ENCODE data around the gene HINT1. TPM values are rescaled to one million over a fixed set of nuclear protein-coding genes. Genes with fewer than 3 reads are reported as not detected.
"Not testable (repeated sequence)": the region's sequence is repeated elsewhere in the genome, so short reads cannot be mapped to it uniquely, and the experiment has no call there.

HINT1 gene
- total RNA-seq, 1 donor from 2014 or later: 155 TPM

DNA sequence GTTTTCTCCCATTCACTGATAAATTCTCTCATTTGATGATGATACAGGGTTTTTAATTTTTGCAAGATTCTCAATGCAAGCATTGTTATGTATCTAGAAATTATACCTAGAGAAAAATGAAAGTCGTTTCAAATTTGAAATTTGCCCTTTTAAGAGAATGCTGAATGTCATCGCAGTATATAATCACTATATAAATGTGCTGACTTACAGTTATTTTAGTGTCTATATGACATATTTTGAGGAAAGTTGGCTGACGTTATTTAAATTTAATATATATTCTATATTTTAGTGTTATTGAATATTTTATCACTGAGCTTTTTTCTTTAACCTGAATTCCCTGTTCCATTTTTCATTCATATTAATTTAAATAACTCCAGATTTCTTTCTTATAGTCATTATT lies 35.5 kb upstream of the HINT1 start:
- TF ChIP-seq, protein P1, sequence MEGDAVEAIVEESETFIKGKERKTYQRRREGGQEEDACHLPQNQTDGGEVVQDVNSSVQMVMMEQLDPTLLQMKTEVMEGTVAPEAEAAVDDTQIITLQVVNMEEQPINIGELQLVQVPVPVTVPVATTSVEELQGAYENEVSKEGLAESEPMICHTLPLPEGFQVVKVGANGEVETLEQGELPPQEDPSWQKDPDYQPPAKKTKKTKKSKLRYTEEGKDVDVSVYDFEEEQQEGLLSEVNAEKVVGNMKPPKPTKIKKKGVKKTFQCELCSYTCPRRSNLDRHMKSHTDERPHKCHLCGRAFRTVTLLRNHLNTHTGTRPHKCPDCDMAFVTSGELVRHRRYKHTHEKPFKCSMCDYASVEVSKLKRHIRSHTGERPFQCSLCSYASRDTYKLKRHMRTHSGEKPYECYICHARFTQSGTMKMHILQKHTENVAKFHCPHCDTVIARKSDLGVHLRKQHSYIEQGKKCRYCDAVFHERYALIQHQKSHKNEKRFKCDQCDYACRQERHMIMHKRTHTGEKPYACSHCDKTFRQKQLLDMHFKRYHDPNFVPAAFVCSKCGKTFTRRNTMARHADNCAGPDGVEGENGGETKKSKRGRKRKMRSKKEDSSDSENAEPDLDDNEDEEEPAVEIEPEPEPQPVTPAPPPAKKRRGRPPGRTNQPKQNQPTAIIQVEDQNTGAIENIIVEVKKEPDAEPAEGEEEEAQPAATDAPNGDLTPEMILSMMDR (IDR thresholded peaks at IDR 0.05; ENCODE audit: borderline replicate concordance): no peak
- DNase-seq: no peak
- intact Hi-C loops (cut with micrococcal nuclease): no loop called here
- H3K4me1 ChIP-seq: no peaks in the 10 kb centered on the region
- no peaks in the 10 kb centered on the region for H3K9me3 ChIP-seq (replicated peaks)
- H3K36me3 ChIP-seq: peaks cover 23% of the 10 kb centered on the region
- no peak overlapping the region for H3K27ac ChIP-seq (replicated peaks)
- no peak overlapping the region for H3K4me3 ChIP-seq
- H3K27me3 ChIP-seq (ENCODE audit: low read depth): no peaks in the 10 kb centered on the region

DNA sequence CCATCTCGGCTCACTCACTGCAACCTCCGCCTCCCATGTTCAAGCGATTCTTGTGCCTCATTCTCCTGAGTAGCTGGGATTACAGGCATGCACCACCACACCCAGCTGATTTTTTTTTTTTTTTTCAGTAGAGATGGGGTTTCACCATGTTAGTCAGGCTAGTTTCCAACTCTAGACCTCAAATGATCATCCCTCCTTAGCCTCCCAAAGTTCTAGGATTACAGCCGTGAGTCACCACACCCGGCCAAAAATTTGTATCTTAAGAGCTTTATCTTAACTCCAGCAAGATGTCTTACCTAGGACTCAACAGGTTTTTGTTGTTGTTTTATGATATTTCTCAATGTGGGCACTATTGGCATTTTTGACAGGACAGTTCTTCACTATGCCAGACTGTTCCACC lies 33.6 kb upstream of the HINT1 start:
- H3K36me3 ChIP-seq: peaks cover 23% of the 10 kb centered on the region
- intact Hi-C loops (cut with micrococcal nuclease): no loop called here
- no peaks in the 10 kb centered on the region for H3K9me3 ChIP-seq (replicated peaks)
- DNase-seq: no peak
- H3K4me1 ChIP-seq: no peaks in the 10 kb centered on the region
- no peak overlapping the region for H3K4me3 ChIP-seq
- H3K27me3 ChIP-seq (ENCODE audit: low read depth): no peaks in the 10 kb centered on the region
- H3K27ac ChIP-seq (replicated peaks): no peak overlapping the region
- TF ChIP-seq, protein P1 (IDR thresholded peaks at IDR 0.05; ENCODE audit: borderline replicate concordance): no peak

DNA sequence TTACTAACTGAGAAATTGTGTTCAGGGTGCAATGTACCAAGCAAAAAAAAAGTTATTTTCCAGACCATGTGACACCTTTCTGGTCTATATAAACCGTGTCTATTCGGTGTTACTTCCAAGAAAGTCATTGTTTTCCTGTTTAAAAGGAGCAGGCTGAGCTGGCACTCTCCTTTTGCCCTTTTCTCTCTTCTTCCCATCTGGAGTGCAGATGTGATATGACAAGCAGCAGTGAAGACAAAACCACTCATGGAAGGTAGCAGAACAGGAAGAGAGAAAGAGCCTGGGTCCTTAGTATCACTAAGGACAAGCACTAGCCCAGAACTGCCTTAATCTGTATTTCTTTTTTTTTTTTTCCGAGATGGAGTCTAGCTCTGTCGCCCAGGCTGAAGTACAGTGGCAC lies 31.3 kb upstream of the HINT1 start:
- no peak overlapping the region for H3K27ac ChIP-seq (replicated peaks)
- peaks cover 13% of the 10 kb centered on the region for H3K36me3 ChIP-seq
- DNase-seq: no peak
- no peaks in the 10 kb centered on the region for H3K4me1 ChIP-seq
- H3K4me3 ChIP-seq: no peak overlapping the region
- no peaks in the 10 kb centered on the region for H3K27me3 ChIP-seq (ENCODE audit: low read depth)
- H3K9me3 ChIP-seq (replicated peaks): no peaks in the 10 kb centered on the region
- intact Hi-C loops (cut with micrococcal nuclease): no loop called here
- TF ChIP-seq, protein P1 (IDR thresholded peaks at IDR 0.05; ENCODE audit: borderline replicate concordance): no peak

DNA sequence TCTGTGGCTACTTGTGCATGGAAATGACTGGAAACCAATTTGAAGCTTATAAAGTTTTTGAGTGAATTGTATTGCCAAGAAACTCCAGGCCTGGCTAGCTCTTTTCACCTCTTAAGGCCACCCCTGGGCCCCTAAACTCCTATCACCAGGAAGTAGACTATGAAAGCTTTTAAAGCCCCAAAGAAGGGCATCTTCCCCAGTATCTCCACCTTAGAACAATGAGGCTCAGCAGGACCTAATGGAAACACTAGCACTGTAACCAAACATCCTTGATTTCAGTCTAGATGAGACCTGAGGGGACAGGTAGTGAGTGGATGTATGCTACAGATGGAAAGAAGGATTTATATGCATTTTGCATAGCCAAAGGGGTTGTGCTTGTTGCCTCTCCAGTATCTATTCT lies 30.6 kb upstream of the HINT1 start:
- DNase-seq: no peak

DNA sequence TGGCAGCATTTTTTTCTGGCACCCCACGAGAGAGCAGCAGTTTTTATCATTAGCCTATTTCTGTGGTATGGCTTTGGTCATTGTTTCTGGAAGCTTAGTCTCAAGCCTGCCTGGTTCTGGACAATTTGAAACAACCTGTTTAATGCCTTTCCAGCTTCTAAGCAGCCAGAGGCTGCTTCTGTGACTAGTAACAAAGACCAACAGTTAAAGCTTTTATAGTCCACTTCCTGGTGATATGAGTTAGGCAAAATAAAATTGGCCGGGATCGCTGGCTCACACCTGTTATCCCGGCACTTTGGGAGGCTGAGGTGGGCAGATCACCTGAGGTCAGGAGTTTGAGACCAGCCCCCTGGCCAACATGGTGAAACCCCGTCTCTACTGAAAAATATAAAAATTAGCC lies 29.7 kb upstream of the HINT1 start:
- TF ChIP-seq, protein P1 (IDR thresholded peaks at IDR 0.05; ENCODE audit: borderline replicate concordance): no peak
- no peak overlapping the region for H3K4me3 ChIP-seq
- no peaks in the 10 kb centered on the region for H3K27me3 ChIP-seq (ENCODE audit: low read depth)
- H3K4me1 ChIP-seq: no peaks in the 10 kb centered on the region
- no peak overlapping the region for H3K27ac ChIP-seq (replicated peaks)
- intact Hi-C loops (cut with micrococcal nuclease): no loop called here
- peaks cover 2% of the 10 kb centered on the region for H3K36me3 ChIP-seq
- no peak for DNase-seq
- H3K9me3 ChIP-seq (replicated peaks): no peaks in the 10 kb centered on the region

More for the DNA sequence above, 30.6 kb upstream of the HINT1 start:
- H3K27me3 ChIP-seq (ENCODE audit: low read depth): no peaks in the 10 kb centered on the region
- no peak overlapping the region for H3K4me3 ChIP-seq
- no peaks in the 10 kb centered on the region for H3K4me1 ChIP-seq
- intact Hi-C loops (cut with micrococcal nuclease): no loop called here
- no peaks in the 10 kb centered on the region for H3K9me3 ChIP-seq (replicated peaks)
- no peak overlapping the region for H3K27ac ChIP-seq (replicated peaks)
- H3K36me3 ChIP-seq: peaks cover 10% of the 10 kb centered on the region
- TF ChIP-seq, protein P1 (IDR thresholded peaks at IDR 0.05; ENCODE audit: borderline replicate concordance): no peak

DNA sequence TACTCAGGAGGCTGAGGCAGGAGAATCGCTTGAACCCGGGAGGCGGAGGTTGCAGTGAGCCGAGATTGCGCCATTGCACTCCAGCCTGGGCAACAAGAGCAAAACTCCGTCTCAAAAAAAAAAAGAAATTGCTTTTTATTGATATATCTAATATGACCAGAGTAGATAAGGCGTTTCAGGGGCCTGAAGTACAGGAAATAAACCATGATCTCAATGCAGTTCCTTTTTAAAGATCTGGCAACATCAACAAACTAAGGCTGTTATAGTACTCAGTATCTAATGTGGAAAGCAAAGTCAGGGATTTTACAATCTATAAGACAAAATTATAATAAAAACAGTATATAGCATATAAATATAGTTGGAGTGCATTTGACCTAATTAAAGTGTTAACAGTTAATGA lies 28.8 kb upstream of the HINT1 start:
- H3K9me3 ChIP-seq (replicated peaks); H3K4me1 ChIP-seq; intact Hi-C loops (cut with micrococcal nuclease); H3K4me3 ChIP-seq; DNase-seq; H3K27me3 ChIP-seq (ENCODE audit: low read depth); H3K36me3 ChIP-seq; H3K27ac ChIP-seq (replicated peaks): not testable (repeated sequence)
